Endodermal cell (in vitro differentiated cells): Measurements from ENCODE around the gene UBXN2A. TPM values are rescaled to one million over a fixed set of nuclear protein-coding genes. Genes with fewer than 3 reads are reported as not detected.

Source experiments
- DNase-seq: peaks from one replicate; pipeline ENCODE4 v3.0.0-alpha.2; 2017
- H3K27ac ChIP-seq: 2 replicates; pipeline ENCODE4 v1.5.1; 2013; ENCODE audit warnings: mild to moderate bottlenecking, low read depth, low read length, moderate library complexity
- H3K27me3 ChIP-seq: 2 replicates; pipeline ENCODE4 v1.6.1; 2013; ENCODE audit warnings: mild to moderate bottlenecking, low read length, moderate library complexity; ENCODE audit not compliant: insufficient read depth, control insufficient read depth, poor library complexity, severe bottlenecking
- H3K36me3 ChIP-seq: 2 replicates; pipeline ENCODE4 v1.7.0; 2013; ENCODE audit warnings: mild to moderate bottlenecking, low read length, moderate library complexity; ENCODE audit not compliant: control insufficient read depth, insufficient read depth
- H3K4me1 ChIP-seq: one replicate; pipeline ENCODE4 v1.7.0; 2013; ENCODE audit warnings: low read length; ENCODE audit not compliant: control insufficient read depth, insufficient read depth
- H3K4me3 ChIP-seq: 2 replicates; pipeline ENCODE4 v1.5.1; 2013; ENCODE audit warnings: mild to moderate bottlenecking, low read length, moderate library complexity
- H3K9ac ChIP-seq: 2 replicates; pipeline ENCODE4 v1.6.1; 2013; ENCODE audit warnings: mild to moderate bottlenecking, low read length, moderate library complexity; ENCODE audit not compliant: poor library complexity, severe bottlenecking; ENCODE audit errors: extremely low read depth
- H3K9me3 ChIP-seq: 2 replicates; pipeline ENCODE4 v1.6.1; 2013; ENCODE audit warnings: mild to moderate bottlenecking, low read length, moderate library complexity; ENCODE audit not compliant: control insufficient read depth
- H3K27ac Mint-ChIP-seq: 2 replicates; pipeline ENCODE4 v1.8.0; 2020; ENCODE audit warnings: mixed read lengths
- H3K27me3 Mint-ChIP-seq: 2 replicates; pipeline ENCODE4 v1.8.0; 2021; ENCODE audit warnings: mild to moderate bottlenecking, mixed read lengths; ENCODE audit not compliant: insufficient read depth
- H3K36me3 Mint-ChIP-seq: 2 replicates; pipeline ENCODE4 v1.8.0; 2020; ENCODE audit warnings: low read depth, mixed read lengths
- H3K4me1 Mint-ChIP-seq: 2 replicates; pipeline ENCODE4 v1.8.0; 2020; ENCODE audit warnings: mixed read lengths
- H3K4me3 Mint-ChIP-seq: 2 replicates; pipeline ENCODE4 v1.8.0; 2020; ENCODE audit warnings: mild to moderate bottlenecking, moderate library complexity, mixed read lengths
- H3K9me3 Mint-ChIP-seq: 2 replicates; pipeline ENCODE4 v1.8.0; 2020; ENCODE audit warnings: mild to moderate bottlenecking, mixed read lengths
- CTCF ChIP-seq: fragments of 200-600 bp; sonication (generic); conservative IDR thresholded peaks from 2 replicates; pipeline ENCODE4 v1.5.0; 2021; ENCODE audit warnings: antibody characterized with exemption, mild to moderate bottlenecking
- WGBS, 2 experiments: methylation state at CpG; one replicate each; pipeline versions ENCODE4 v1.1.5 to v1.1.7; 2013; ENCODE audit warnings: missing lambda C conversion rate in 2 of 2, mixed read lengths in 1 of 2; ENCODE audit not compliant: insufficient coverage in 1 of 2, insufficient read length in 1 of 2; 5-methylcytosine and 5-hydroxymethylcytosine counted together
- total RNA-seq, 2 donors: library from RNA; stranded (reverse); fragmentation: NEBNext Ultra II Directional in 1 of 2; extraction: Animal tissue kit (Norgen Biotek cat#: 25700) in 1 of 2; gene quantifications; 2 replicates in 1 of 2; 3 replicates in 1 of 2; pipeline ENCODE4 v1.2.1, GENCODE V29; 2021

Gene UBXN2A
- total RNA-seq, 2 donors from 2014 or later, result 20.1 to 26.8 TPM

GRCh38 chr2:24045511-24046508, 105.5 kb downstream of the UBXN2A start:
- H3K4me1 Mint-ChIP-seq, result peaks cover 11% of the 10 kb centered on the region
- DNase-seq, result no peak
- TF ChIP-seq CTCF, result no peak
- H3K36me3 Mint-ChIP-seq, result peaks cover 4% of the 10 kb centered on the region
- H3K9me3 Mint-ChIP-seq, result no peaks in the 10 kb centered on the region
- Histone ChIP-seq H3K36me3 (no peaks in the 10 kb centered on the region), H3K27me3 (no peaks in the 10 kb centered on the region), H3K4me3 (peak overlapping the region; percentile 89), H3K4me1 (no peaks in the 10 kb centered on the region), H3K9me3 (no peaks in the 10 kb centered on the region), H3K27ac (no peak overlapping the region), H3K9ac (no peak overlapping the region)
- peak overlapping the region; percentile 30 for H3K27ac Mint-ChIP-seq
- peaks cover 2% of the 10 kb centered on the region for H3K27me3 Mint-ChIP-seq
- H3K4me3 Mint-ChIP-seq, result peak overlapping the region; percentile 98
- WGBS, 2 experiments, result 79 to 83% methylated on average over 4 to 11 of the region's 11 CpGs

- Histone ChIP-seq H3K9me3 (no peaks in the 10 kb centered on the region), H3K4me3 (peak overlapping the region; percentile 89), H3K4me1 (no peaks in the 10 kb centered on the region), H3K9ac (peak overlapping the region; percentile 44), H3K27ac (no peak overlapping the region), H3K27me3 (no peaks in the 10 kb centered on the region), H3K36me3 (no peaks in the 10 kb centered on the region)
- no peak for TF ChIP-seq CTCF
- DNase-seq, result no peak
- H3K9me3 Mint-ChIP-seq, result no peaks in the 10 kb centered on the region
- H3K4me1 Mint-ChIP-seq, result peaks cover 11% of the 10 kb centered on the region
- peaks cover 4% of the 10 kb centered on the region for H3K36me3 Mint-ChIP-seq
- H3K4me3 Mint-ChIP-seq, result peak overlapping the region; percentile 98
- peak overlapping the region; percentile 30 for H3K27ac Mint-ChIP-seq
- H3K27me3 Mint-ChIP-seq, result peaks cover 2% of the 10 kb centered on the region
- WGBS, 2 experiments, result 0 to 1% methylated on average over 1 to 2 of the region's 2 CpGs
These were observed 106.3 kb downstream of the UBXN2A start for GRCh38 chr2:24046599-24046929.

- H3K9ac ChIP-seq, result peak within 1 kb of the TSS; percentile 44
- peak; percentile 98 for DNase-seq
- no peaks in the 10 kb centered on the region for H3K36me3 ChIP-seq
- no peaks in the 10 kb centered on the region for H3K27me3 ChIP-seq
- peaks cover 2% of the 10 kb centered on the region for H3K27me3 Mint-ChIP-seq
- H3K4me1 ChIP-seq, result no peaks in the 10 kb centered on the region
- no peak for TF ChIP-seq CTCF
- H3K27ac ChIP-seq, result no peak within 1 kb of the TSS
- WGBS, 2 experiments, result 0% methylated on average over 27 to 38 of the region's 38 CpGs
- peak within 1 kb of the TSS; percentile 96 for H3K27ac Mint-ChIP-seq
- H3K4me3 Mint-ChIP-seq, result peak within 1 kb of the TSS; percentile 98
- H3K9me3 ChIP-seq, result no peaks in the 10 kb centered on the region
- peak within 1 kb of the TSS; percentile 89 for H3K4me3 ChIP-seq
- no peaks in the 10 kb centered on the region for H3K9me3 Mint-ChIP-seq
- peaks cover 4% of the 10 kb centered on the region for H3K36me3 Mint-ChIP-seq
- H3K4me1 Mint-ChIP-seq, result peaks cover 11% of the 10 kb centered on the region
These were observed 106.9 kb downstream of the UBXN2A start, which contains the start of gene WDCP for GRCh38 chr2:24046930-24047702. TSS of gene WDCP (minus strand) at chr2:24047391. CDS start at chr2:24039494, 7,897 bp downstream.
